K562 (cell line): ENCODE data around the gene C1orf167. TPM values are rescaled to one million over a fixed set of nuclear protein-coding genes. Genes with fewer than 3 reads are reported as not detected.
A peak's percentile ranks its signal among the peaks of the same experiment; 100 is the strongest.

Experiments used
- ATAC-seq: fragments of 200-7000 bp; cut with Tn5 transposase; 3 replicates; pipeline ENCODE4 v1.9.1; 2020; ENCODE audit warnings: moderate library complexity
- BruUV-seq: library from RNA; stranded (reverse); fragments of 400-500 nt; replicated peaks from 2 replicates; lab custom pipeline; 2021; lab: Mats Ljungman, UMichigan
- CTCF ChIA-PET: fragments of 300-600 bp; formaldehyde crosslinking; extraction: SDS; loops from one replicate; lab custom pipeline; 2021; ENCODE audit warnings: low intra/inter-chr PET ratio; lab: Yijun Ruan, JAX
- POLR2A ChIA-PET: fragments of 300-600, 350-650 bp; sonication (Branson Sonifier 250); formaldehyde crosslinking; extraction: SDS; loops from one replicate; lab custom pipeline; 2021; ENCODE audit warnings: antibody characterized with exemption, inconsistent platforms; lab: Yijun Ruan, JAX
- DNase-seq, 4 experiments: peaks; one replicate each; pipeline versions ENCODE4 v3.0.0 to v3.0.0-alpha.2; 2011 to 2018; ENCODE audit warnings: low spot score in 3 of 4, mixed read lengths in 3 of 4; ENCODE audit errors: extremely low read depth in 1 of 4
- FAIRE-seq: peaks from 2 replicates; lab custom pipeline; 2011; peaks lifted over from hg19 to GRCh38; lab: Jason Lieb, UNC
- H2AFZ ChIP-seq: 2 replicates; pipeline ENCODE4 v1.6.0; 2011; ENCODE audit warnings: low read depth, low read length, control low read depth, inconsistent platforms
- H3K27ac ChIP-seq: fragments of 200-600 bp; 3 replicates; pipeline ENCODE4 v1.8.0; 2011; ENCODE audit warnings: low read depth, mild to moderate bottlenecking, control low read depth, inconsistent platforms, low read length, moderate library complexity, mixed read lengths; ENCODE audit errors: extremely low read depth
- H3K27me3 ChIP-seq, 2 experiments: fragments of 300-600 bp in 1 of 2; 2 replicates in 1 of 2; 3 replicates in 1 of 2; pipeline versions ENCODE4 v1.6.0 to v1.8.0; 2011; ENCODE audit warnings: inconsistent platforms in 2 of 2, low read length in 2 of 2, mild to moderate bottlenecking in 1 of 2, mixed read lengths in 1 of 2, moderate library complexity in 1 of 2; ENCODE audit not compliant: control insufficient read depth in 2 of 2, insufficient read depth in 2 of 2
- H3K36me3 ChIP-seq: fragments of 300-600 bp; 3 replicates; pipeline ENCODE4 v1.8.0; 2011; ENCODE audit warnings: mild to moderate bottlenecking, low read length, inconsistent platforms; ENCODE audit not compliant: control insufficient read depth, insufficient read depth
- H3K4me1 ChIP-seq, 2 experiments: fragments of 200-600 bp in 1 of 2; replicated peaks in 1 of 2; 2 replicates in 1 of 2; 3 replicates in 1 of 2; pipeline versions ENCODE4 v1.5.1 to v1.8.0; 2011; ENCODE audit warnings: inconsistent platforms in 2 of 2, low read length in 2 of 2, mild to moderate bottlenecking in 1 of 2, mixed read lengths in 1 of 2, moderate library complexity in 1 of 2; ENCODE audit not compliant: control insufficient read depth in 2 of 2, insufficient read depth in 2 of 2
- H3K4me2 ChIP-seq: 2 replicates; pipeline ENCODE4 v1.6.1; 2011; ENCODE audit warnings: low read length, control low read depth, inconsistent platforms, mixed read lengths; ENCODE audit not compliant: insufficient read depth
- H3K4me3 ChIP-seq: fragments of 200-600 bp; sonication (generic), shearing (Covaris generic); 2 replicates; pipeline ENCODE4 v1.5.1; 2016; ENCODE audit warnings: control low read depth, inconsistent platforms
- H3K79me2 ChIP-seq: fragments of 200-600 bp; 3 replicates; pipeline ENCODE4 v1.8.0; 2011; ENCODE audit warnings: low read length, inconsistent platforms; ENCODE audit not compliant: control insufficient read depth, insufficient read depth
- H3K9ac ChIP-seq, 2 experiments: 2 replicates each; pipeline versions ENCODE4 v1.6.0 to v1.6.1; 2011; ENCODE audit warnings: low read depth in 2 of 2, low read length in 2 of 2, control low read depth in 1 of 2, inconsistent platforms in 1 of 2, mild to moderate bottlenecking in 1 of 2, mixed read lengths in 1 of 2; ENCODE audit not compliant: insufficient read depth in 1 of 2
- H3K9me1 ChIP-seq: one replicate; pipeline ENCODE4 v1.6.0; 2011; ENCODE audit warnings: inconsistent platforms, mild to moderate bottlenecking, low read length, moderate library complexity; ENCODE audit not compliant: control insufficient read depth, insufficient read depth
- H3K9me3 ChIP-seq: replicated peaks from 2 replicates; pipeline ENCODE4 v1.5.1; 2011; ENCODE audit warnings: low read depth, low read length, inconsistent platforms; ENCODE audit not compliant: control insufficient read depth, insufficient read depth
- H4K20me1 ChIP-seq: replicated peaks from 2 replicates; pipeline ENCODE4 v1.6.1; 2011; ENCODE audit warnings: low read length, inconsistent platforms, mixed read lengths; ENCODE audit not compliant: control insufficient read depth, insufficient read depth
- HOMEZ ChIP-seq: fragments of 250-450 bp; sonication (Bioruptor Pico); IDR thresholded peaks from 2 replicates; pipeline ENCODE4 v1.4.0; 2020; ENCODE audit warnings: mild to moderate bottlenecking, moderate library complexity
- PBX2 ChIP-seq, 2 experiments: IDR thresholded peaks in 1 of 2; conservative IDR thresholded peaks in 1 of 2; 2 replicates each; pipeline ENCODE4 v1.6.1; 2016; ENCODE audit warnings: low read depth in 2 of 2, mild to moderate bottlenecking in 1 of 2, missing compliant biosample characterization in 1 of 2, missing genetic modification characterization in 1 of 2, moderate library complexity in 1 of 2
- RBFOX2 ChIP-seq: fragments of 200-400 bp; formaldehyde crosslinking; IDR thresholded peaks from 2 replicates; pipeline ENCODE4 v1.6.1; 2017; ENCODE audit warnings: low read depth, mild to moderate bottlenecking, low read length, moderate library complexity
- XRCC3 ChIP-seq: fragments of 450-650 bp; IDR thresholded peaks from 2 replicates; pipeline ENCODE4 v1.6.1; 2017; ENCODE audit warnings: mild to moderate bottlenecking, moderate library complexity
- WGBS: fragments of 100-300 bp; shearing (Covaris generic); methylation state at CpG from one replicate; pipeline ENCODE4 v1.1.6; 2016; ENCODE audit warnings: low coverage, mixed read lengths; ENCODE audit not compliant: insufficient coverage; ENCODE audit errors: missing lambda C conversion rate; 5-methylcytosine and 5-hydroxymethylcytosine counted together
- in situ Hi-C: fragments of 300-500 bp; cut with MboI; formaldehyde crosslinking; loops from 4 replicates; pipeline ENCODE4 v1.15.0; 2018; ENCODE audit warnings: inconsistent platforms, mixed read lengths
- intact Hi-C: fragments of 100-400 bp; cut with micrococcal nuclease; formaldehyde crosslinking; loops from 2 replicates; pipeline ENCODE4 v1.14.2; 2022
- polyA plus RNA-seq, 8 experiments: library from polyadenylated mRNA; depleted of rRNA in 4 of 8; stranded (reverse) in 5 of 8; unstranded in 3 of 8; fragments of >200 nt; fragmentation: Nextera tagmentation in 2 of 8; fragmentation: Illumina TruSeq in 1 of 8; extraction: Ambion mirVana in 2 of 8; extraction: Trizol in 1 of 8; gene quantifications; 2 replicates each; pipeline versions ENCODE4 v1.2.1 to v1.2.3, GENCODE V29; 2011 to 2014; ENCODE audit warnings: inconsistent platforms in 1 of 8, missing spikeins in 1 of 8
- total RNA-seq, 7 experiments: library from RNA; depleted of rRNA in 6 of 7; stranded (reverse); fragments of >200 nt in 6 of 7; fragmentation: Illumina TruSeq in 2 of 7; extraction: Trizol in 2 of 7; gene quantifications; 2 replicates each; pipeline versions ENCODE4 v1.2.1 to v1.2.3, GENCODE V29; 2011 to 2021; ENCODE audit warnings: low replicate concordance in 1 of 7

The C1orf167 gene
- total and polyA plus RNA-seq, 9 of the 15 experiments (the other 6 are each of a cell fraction or from before 2014, with no cell fraction given): 0.22 to 0.86 (median 0.31) TPM; not detected in 2

- 54% methylated on average over 7 of the region's 7 CpGs for WGBS
These were observed 2.5 kb downstream of the C1orf167 start for GRCh38 chr1:11764519-11764918.

More at GRCh38 chr1:11764519-11764918, 2.5 kb downstream of the C1orf167 start:
- POLR2A ChIA-PET: interaction anchor here (0.6 to 3.9 kb wide), 13 partner anchors 8 to 555 kb away, joined by 3 to 18 read pairs (median 5); no protein-coding TSS in a partner anchor
- Histone ChIP-seq H3K79me2 (no peaks in the 10 kb centered on the region), H3K9ac (peak overlapping the region in 1 of 2 experiments; percentile 65; a peak in 2 of 4 replicates), H2AFZ (no peak overlapping the region), H3K36me3 (no peaks in the 10 kb centered on the region)
- intact Hi-C loops: no loop called here
- no TSS peak for BruUV-seq
- TF ChIP-seq HOMEZ (CRISPR knock-in tag) (no peak), XRCC3 (no peak), RBFOX2 (no peak), PBX2 (CRISPR knock-in tag; IDR thresholded peaks at IDR 0.05; ENCODE audit: low read depth) (no peak), PBX2 (tag; conservative IDR thresholded peaks at IDR 0.05; ENCODE audit: low read depth) (no peak)
- TF ChIP-seq, all 486 proteins: peak for 0
- Histone ChIP-seq H3K4me1 (peaks cover 13 to 50% of the 10 kb centered on the region in 2 experiments; a peak in 4 of 5 replicates), H3K27me3 (no peaks in the 10 kb centered on the region), H3K27ac (no peak overlapping the region), H3K9me1 (no peaks in the 10 kb centered on the region), H4K20me1 (no peaks in the 10 kb centered on the region), H3K4me3 (no peak overlapping the region), H3K9me3 (no peaks in the 10 kb centered on the region), H3K4me2 (no peak overlapping the region)
- CTCF ChIA-PET: no interaction called here
- no peak for FAIRE-seq
- ATAC-seq: no peak; the same call in 2 of the 3 replicates
- in situ Hi-C loops: no loop called here
- DNase-seq: no peak
